ENCODE data around the gene SLC1A7. TPM values are rescaled to one million over a fixed set of nuclear protein-coding genes. Genes with fewer than 3 reads are reported as not detected.

The SLC1A7 gene
- total RNA-seq, 1 donor from 2014 or later = not detected

DNA sequence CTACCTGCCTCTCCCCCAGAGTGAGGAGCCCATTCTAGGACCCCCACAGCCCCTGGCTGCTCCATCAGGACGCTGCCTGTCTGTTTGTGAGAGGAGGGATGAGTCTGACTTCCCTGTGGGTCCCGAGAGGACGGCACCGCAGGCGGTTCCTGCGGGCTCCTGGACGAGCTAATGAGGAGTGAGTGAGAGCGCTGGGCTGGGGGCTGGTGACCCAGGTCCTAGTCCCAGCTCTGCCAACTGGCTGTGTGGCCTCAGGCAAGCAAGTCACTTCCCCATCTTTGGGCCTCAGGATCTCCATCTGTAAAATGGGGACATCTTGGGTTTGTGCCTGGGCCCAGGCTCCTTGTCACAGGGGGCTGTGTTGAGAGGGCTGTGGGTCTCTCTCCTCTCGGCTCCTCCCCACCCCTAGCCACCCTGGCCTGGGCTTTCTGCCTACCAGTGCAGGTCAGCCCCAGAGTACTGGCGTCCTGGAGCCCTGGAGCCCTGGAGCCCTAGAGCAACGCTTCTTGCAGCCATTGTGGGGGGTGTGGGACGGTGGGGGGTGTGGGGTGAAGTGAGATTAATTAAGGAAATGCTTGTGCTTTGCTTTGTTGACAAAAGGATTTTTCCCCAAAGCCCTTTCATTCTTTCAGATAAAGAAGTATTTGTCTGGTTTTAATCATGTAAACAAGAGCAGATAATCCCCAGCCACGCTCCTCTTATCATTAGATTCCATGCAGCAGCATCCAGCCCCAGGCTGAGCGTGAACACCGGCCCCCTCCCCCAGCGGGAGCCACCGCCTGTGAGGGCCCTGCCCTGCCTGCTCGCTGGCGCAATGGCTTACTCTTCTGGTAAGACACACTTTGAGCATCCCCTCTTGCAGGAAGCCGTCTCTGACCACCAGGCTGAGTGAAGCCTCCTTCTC is 26.8 kb downstream of the SLC1A7 start:
- DNase-seq (ENCODE audit: low spot score) = peak; percentile 95
- H3K27me3 Mint-ChIP-seq (ENCODE audit: insufficient read depth, low read depth) = peaks cover 15% of the 10 kb centered on the region
- Histone ChIP-seq H3K36me3 (no peaks in the 10 kb centered on the region), H3K9me3 (ENCODE audit: low read depth) (no peaks in the 10 kb centered on the region), H3K9ac (no peak overlapping the region), H3K4me2 (peak overlapping the region; percentile 66), H3K79me2 (ENCODE audit: low read depth) (no peaks in the 10 kb centered on the region), H3K4me1 (peaks cover 35% of the 10 kb centered on the region), H3K27ac (no peak overlapping the region), H3K4me3 (no peak overlapping the region), H3K27me3 (peaks cover 67% of the 10 kb centered on the region), H4K20me1 (ENCODE audit: low read depth) (peaks cover 18% of the 10 kb centered on the region), H3F3A (ENCODE audit: low read depth) (peaks cover 35% of the 10 kb centered on the region), H2AFZ (replicated peaks) (no peak overlapping the region)
- H3K27ac Mint-ChIP-seq = no peak overlapping the region
- TF ChIP-seq EZH2phosphoT487 (IDR thresholded peaks at IDR 0.05) (peak; percentile 95), EZH2 (IDR thresholded peaks at IDR 0.05) (no peak)
- H3K4me1 Mint-ChIP-seq = peaks cover 39% of the 10 kb centered on the region
- H3K4me3 Mint-ChIP-seq = no peak overlapping the region
- H3K9me3 Mint-ChIP-seq = peaks cover 5% of the 10 kb centered on the region
- H3K36me3 Mint-ChIP-seq = no peaks in the 10 kb centered on the region

GRCh38 chr1:53114581-53115400 is 27.6 kb downstream of the SLC1A7 start:
- Mint-ChIP-seq H3K36me3 (no peaks in the 10 kb centered on the region), H3K4me1 (peaks cover 32% of the 10 kb centered on the region), H3K9me3 (peaks cover 5% of the 10 kb centered on the region), H3K27me3 (ENCODE audit: insufficient read depth, low read depth) (peaks cover 17% of the 10 kb centered on the region), H3K4me3 (no peak overlapping the region), H3K27ac (no peak overlapping the region)
- Histone ChIP-seq H3K36me3 (no peaks in the 10 kb centered on the region), H3K9ac (no peak overlapping the region), H3K4me1 (peaks cover 27% of the 10 kb centered on the region), H3F3A (ENCODE audit: low read depth) (peaks cover 27% of the 10 kb centered on the region), H3K27me3 (peaks cover 67% of the 10 kb centered on the region), H3K27ac (no peak overlapping the region), H4K20me1 (ENCODE audit: low read depth) (peaks cover 16% of the 10 kb centered on the region), H3K79me2 (ENCODE audit: low read depth) (no peaks in the 10 kb centered on the region), H3K9me3 (ENCODE audit: low read depth) (no peaks in the 10 kb centered on the region), H3K4me2 (peak overlapping the region; percentile 66), H2AFZ (replicated peaks) (no peak overlapping the region), H3K4me3 (no peak overlapping the region)
- TF ChIP-seq, protein P1, sequence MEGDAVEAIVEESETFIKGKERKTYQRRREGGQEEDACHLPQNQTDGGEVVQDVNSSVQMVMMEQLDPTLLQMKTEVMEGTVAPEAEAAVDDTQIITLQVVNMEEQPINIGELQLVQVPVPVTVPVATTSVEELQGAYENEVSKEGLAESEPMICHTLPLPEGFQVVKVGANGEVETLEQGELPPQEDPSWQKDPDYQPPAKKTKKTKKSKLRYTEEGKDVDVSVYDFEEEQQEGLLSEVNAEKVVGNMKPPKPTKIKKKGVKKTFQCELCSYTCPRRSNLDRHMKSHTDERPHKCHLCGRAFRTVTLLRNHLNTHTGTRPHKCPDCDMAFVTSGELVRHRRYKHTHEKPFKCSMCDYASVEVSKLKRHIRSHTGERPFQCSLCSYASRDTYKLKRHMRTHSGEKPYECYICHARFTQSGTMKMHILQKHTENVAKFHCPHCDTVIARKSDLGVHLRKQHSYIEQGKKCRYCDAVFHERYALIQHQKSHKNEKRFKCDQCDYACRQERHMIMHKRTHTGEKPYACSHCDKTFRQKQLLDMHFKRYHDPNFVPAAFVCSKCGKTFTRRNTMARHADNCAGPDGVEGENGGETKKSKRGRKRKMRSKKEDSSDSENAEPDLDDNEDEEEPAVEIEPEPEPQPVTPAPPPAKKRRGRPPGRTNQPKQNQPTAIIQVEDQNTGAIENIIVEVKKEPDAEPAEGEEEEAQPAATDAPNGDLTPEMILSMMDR (IDR thresholded peaks at IDR 0.05) = no peak
- TF ChIP-seq EZH2 (IDR thresholded peaks at IDR 0.05) = no peak
- TF ChIP-seq EZH2phosphoT487 (IDR thresholded peaks at IDR 0.05) = no peak
- no peak for DNase-seq (ENCODE audit: low spot score)

DNA sequence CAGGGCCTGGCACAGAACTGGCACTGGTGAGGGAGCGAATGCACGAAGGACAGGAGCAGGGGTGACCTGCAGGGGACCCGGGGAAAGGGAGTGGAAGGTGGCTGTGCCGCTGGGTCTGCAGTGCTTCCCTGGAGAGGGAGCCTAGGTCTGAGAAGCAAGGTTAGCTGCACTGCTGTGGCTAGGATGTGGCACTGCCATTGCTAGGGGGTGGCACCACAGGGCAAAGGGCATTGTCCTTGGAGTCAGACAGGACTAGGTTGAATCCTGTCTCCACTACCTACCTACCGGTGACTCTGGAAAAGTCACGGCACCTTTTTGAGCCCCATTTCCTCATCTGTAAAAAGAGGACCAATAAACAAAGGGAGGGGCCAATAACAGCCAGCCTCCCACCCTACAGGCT is 28.3 kb downstream of the SLC1A7 start:
- Mint-ChIP-seq H3K27me3 (ENCODE audit: insufficient read depth, low read depth) (peaks cover 20% of the 10 kb centered on the region), H3K4me3 (no peak overlapping the region), H3K27ac (no peak overlapping the region), H3K9me3 (peaks cover 5% of the 10 kb centered on the region), H3K4me1 (peaks cover 35% of the 10 kb centered on the region), H3K36me3 (no peaks in the 10 kb centered on the region)
- no peak for DNase-seq (ENCODE audit: low spot score)
- Histone ChIP-seq H3K36me3 (no peaks in the 10 kb centered on the region), H2AFZ (replicated peaks) (no peak overlapping the region), H3K9ac (no peak overlapping the region), H4K20me1 (ENCODE audit: low read depth) (peaks cover 11% of the 10 kb centered on the region), H3K79me2 (ENCODE audit: low read depth) (no peaks in the 10 kb centered on the region), H3K27me3 (peaks cover 67% of the 10 kb centered on the region), H3K4me1 (peaks cover 25% of the 10 kb centered on the region), H3F3A (ENCODE audit: low read depth) (peaks cover 21% of the 10 kb centered on the region), H3K9me3 (ENCODE audit: low read depth) (no peaks in the 10 kb centered on the region), H3K4me2 (no peak overlapping the region), H3K27ac (no peak overlapping the region), H3K4me3 (no peak overlapping the region)
- TF ChIP-seq, protein P1 (IDR thresholded peaks at IDR 0.05) = no peak
- TF ChIP-seq EZH2phosphoT487 (IDR thresholded peaks at IDR 0.05) = no peak
- no peak for TF ChIP-seq EZH2 (IDR thresholded peaks at IDR 0.05)

Data from neural progenitor cell (in vitro differentiated cells).